SJCRH30 (cell line): Measurements from ENCODE around the gene LARP4B. TPM values are rescaled to one million over a fixed set of nuclear protein-coding genes. Genes with fewer than 3 reads are reported as not detected.
A peak's percentile ranks its signal among the peaks of the same experiment; 100 is the strongest.

Experiments
- DNase-seq, 2 experiments: peaks; one replicate each; pipeline ENCODE4 v3.0.0-alpha.2; 2015 to 2020
- H3K27ac ChIP-seq: fragments of 250-450 bp; sonication (Bioruptor Pico); 2 replicates; pipeline ENCODE4 v1.5.1; 2020; ENCODE audit warnings: mild to moderate bottlenecking, moderate library complexity
- H3K27me3 ChIP-seq: fragments of 250-450 bp; sonication (Bioruptor Pico); 2 replicates; pipeline ENCODE4 v1.5.1; 2020; ENCODE audit warnings: mild to moderate bottlenecking, moderate library complexity
- H3K36me3 ChIP-seq: fragments of 250-450 bp; sonication (Bioruptor Pico); 2 replicates; pipeline ENCODE4 v1.5.1; 2020; ENCODE audit warnings: mild to moderate bottlenecking, moderate library complexity
- H3K4me1 ChIP-seq: fragments of 250-450 bp; sonication (Bioruptor Pico); 2 replicates; pipeline ENCODE4 v1.5.1; 2020; ENCODE audit warnings: mild to moderate bottlenecking, moderate library complexity
- H3K4me3 ChIP-seq: fragments of 250-450 bp; sonication (Bioruptor Pico); 2 replicates; pipeline ENCODE4 v1.5.1; 2020; ENCODE audit warnings: mild to moderate bottlenecking, moderate library complexity
- H3K9me3 ChIP-seq: fragments of 250-450 bp; sonication (Bioruptor Pico); replicated peaks from 2 replicates; pipeline ENCODE4 v1.5.1; 2020; ENCODE audit warnings: mild to moderate bottlenecking, moderate library complexity
- total RNA-seq: library from RNA; depleted of rRNA; stranded (reverse); fragments of >200 nt; shearing (Covaris generic); gene quantifications from 2 replicates; pipeline ENCODE4 v1.2.3, GENCODE V29; 2014

Gene LARP4B
- total RNA-seq, 1 experiment from 2014 or later: 29.1 TPM

- Histone ChIP-seq H3K27ac (no peak overlapping the region), H3K4me1 (peaks cover 3% of the 10 kb centered on the region; the same call in 1 of the 2 replicates), H3K9me3 (no peaks in the 10 kb centered on the region), H3K27me3 (no peaks in the 10 kb centered on the region), H3K36me3 (no peaks in the 10 kb centered on the region), H3K4me3 (no peak overlapping the region)
- DNase-seq: peak; percentile 41 to 55
These were observed 35.1 kb upstream of the LARP4B start for GRCh38 chr10:966466-967235.

- Histone ChIP-seq H3K36me3 (no peaks in the 10 kb centered on the region), H3K9me3 (no peaks in the 10 kb centered on the region), H3K27me3 (no peaks in the 10 kb centered on the region), H3K27ac (no peak overlapping the region), H3K4me1 (no peaks in the 10 kb centered on the region), H3K4me3 (no peak overlapping the region)
- DNase-seq: no peak
These were observed 33.5 kb upstream of the LARP4B start for GRCh38 chr10:964988-965417.

DNA sequence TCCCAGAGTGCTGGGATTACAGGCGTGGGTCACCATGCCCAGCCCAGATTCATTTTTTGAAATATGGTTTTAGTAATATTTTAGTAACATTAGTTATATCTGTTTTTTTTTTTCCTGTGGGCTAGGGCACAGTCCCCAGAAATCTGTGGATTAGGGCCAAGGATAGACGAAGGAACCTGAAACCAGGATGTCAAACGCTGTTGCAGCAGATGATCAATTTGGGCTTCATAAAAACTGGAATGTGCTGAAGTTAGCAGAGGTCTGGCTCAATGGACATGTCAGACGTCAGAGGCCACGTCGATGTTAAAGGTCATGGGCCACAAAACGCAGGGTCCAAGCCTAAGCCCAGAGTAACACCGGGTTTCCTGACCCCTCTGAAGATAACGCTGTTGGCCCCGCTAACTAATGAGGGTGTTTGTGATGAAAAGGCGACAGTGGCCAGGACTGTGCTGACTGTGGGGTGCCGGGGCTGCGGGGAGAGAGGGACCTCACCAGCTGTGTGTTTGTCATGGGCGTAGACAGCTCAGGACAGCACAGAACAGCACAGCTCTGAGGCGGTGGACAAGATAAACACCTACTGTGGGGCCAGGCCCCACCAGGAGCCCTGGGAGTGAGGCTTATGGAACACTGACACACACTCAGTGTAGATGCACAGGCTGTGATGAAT, 32.9 kb upstream of the LARP4B start:
- H3K36me3 ChIP-seq: no peaks in the 10 kb centered on the region
- DNase-seq: no peak
- no peak overlapping the region for H3K27ac ChIP-seq
- no peak overlapping the region for H3K4me3 ChIP-seq
- H3K27me3 ChIP-seq: no peaks in the 10 kb centered on the region
- H3K9me3 ChIP-seq: no peaks in the 10 kb centered on the region
- no peaks in the 10 kb centered on the region for H3K4me1 ChIP-seq

DNA sequence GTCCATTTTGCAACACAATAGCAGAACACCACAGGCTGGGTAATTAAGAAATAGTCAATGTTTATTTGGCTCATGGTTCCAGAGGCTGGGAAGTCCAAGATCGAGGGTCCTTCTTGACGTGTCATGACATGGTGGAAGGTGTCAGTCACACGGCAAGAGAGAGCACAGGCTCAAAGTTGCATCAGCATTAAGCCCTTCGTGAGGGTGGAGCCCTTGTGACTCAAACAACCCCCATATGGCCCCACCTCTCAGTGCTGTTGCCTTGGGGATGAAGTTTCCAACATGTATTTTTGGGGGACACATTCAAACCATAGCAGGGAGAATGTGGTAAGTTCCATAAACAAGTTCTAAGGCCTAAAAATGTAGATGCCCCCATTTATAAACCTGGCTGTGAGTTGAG, 32.1 kb upstream of the LARP4B start:
- H3K27me3 ChIP-seq: no peaks in the 10 kb centered on the region
- no peaks in the 10 kb centered on the region for H3K9me3 ChIP-seq
- H3K4me1 ChIP-seq: no peaks in the 10 kb centered on the region
- H3K4me3 ChIP-seq: no peak overlapping the region
- H3K27ac ChIP-seq: no peak overlapping the region
- no peaks in the 10 kb centered on the region for H3K36me3 ChIP-seq
- no peak for DNase-seq

DNA sequence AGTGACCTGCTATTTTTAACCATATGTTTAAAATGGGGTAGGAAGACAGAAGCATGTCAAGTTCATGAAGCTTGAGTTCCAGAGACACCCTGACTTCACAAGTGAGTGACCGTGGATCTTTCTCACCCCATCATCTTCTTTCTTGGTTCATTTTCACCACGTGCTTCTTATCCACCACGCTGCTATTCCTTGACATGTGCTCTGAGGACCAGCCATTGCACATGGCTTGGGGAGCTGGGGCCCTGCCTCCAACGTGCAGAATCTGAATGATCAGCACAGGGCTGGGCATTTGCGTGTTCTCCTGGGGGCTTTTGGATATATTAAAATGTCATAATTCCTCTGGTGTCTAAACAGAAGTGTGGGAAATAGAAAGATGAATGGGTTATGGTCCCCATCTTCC, 31.7 kb upstream of the LARP4B start:
- H3K9me3 ChIP-seq: no peaks in the 10 kb centered on the region
- no peak overlapping the region for H3K4me3 ChIP-seq
- H3K27me3 ChIP-seq: no peaks in the 10 kb centered on the region
- H3K27ac ChIP-seq: no peak overlapping the region
- no peaks in the 10 kb centered on the region for H3K4me1 ChIP-seq
- DNase-seq: no peak
- no peaks in the 10 kb centered on the region for H3K36me3 ChIP-seq

DNA sequence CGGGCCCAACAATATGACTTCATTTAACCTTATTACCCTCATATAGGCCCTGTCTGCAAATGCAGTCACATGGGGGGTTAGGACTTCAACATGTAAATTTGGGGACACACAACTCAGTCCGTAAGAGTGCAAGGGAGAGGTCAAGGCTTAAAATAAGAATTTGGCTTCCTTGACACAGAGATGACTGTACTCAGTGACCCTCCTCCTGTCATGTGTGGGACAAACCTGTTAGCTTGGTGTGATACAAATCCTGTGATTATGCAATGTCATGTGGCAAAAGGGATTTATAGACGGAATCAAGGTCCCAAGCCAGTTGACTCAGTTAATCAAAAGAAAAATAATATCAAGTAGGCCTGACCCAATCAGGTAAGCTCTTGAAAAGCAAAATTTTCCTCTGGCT, 30.8 kb upstream of the LARP4B start:
- H3K27me3 ChIP-seq: no peaks in the 10 kb centered on the region
- no peaks in the 10 kb centered on the region for H3K4me1 ChIP-seq
- DNase-seq: no peak
- H3K4me3 ChIP-seq: no peak overlapping the region
- H3K36me3 ChIP-seq: no peaks in the 10 kb centered on the region
- no peak overlapping the region for H3K27ac ChIP-seq
- no peaks in the 10 kb centered on the region for H3K9me3 ChIP-seq

DNA sequence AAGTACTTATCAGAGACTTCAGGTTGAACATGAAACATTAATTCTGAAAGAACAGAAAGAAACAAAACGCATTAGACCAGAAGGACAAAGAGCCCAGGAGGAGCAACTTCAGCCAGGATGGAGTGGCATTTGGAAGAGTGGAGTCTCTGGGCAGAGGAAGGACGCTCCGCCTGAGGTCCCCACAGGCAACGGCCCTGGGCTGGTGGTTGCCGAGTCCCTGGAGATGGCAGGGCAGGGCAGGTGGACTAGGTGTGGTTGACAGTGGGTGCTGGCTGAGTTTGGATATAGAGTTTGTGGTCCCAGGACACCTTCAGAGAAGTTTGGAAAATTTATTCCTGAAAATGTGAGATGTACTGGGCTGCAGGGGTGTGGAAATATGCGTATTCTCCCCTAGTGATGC, 27.4 kb upstream of the LARP4B start:
- DNase-seq: no peak
- no peak overlapping the region for H3K27ac ChIP-seq
- no peaks in the 10 kb centered on the region for H3K36me3 ChIP-seq
- no peaks in the 10 kb centered on the region for H3K27me3 ChIP-seq
- H3K4me1 ChIP-seq: peaks cover 7% of the 10 kb centered on the region; the same call in 1 of the 2 replicates
- H3K9me3 ChIP-seq: no peaks in the 10 kb centered on the region
- H3K4me3 ChIP-seq: no peak overlapping the region

DNA sequence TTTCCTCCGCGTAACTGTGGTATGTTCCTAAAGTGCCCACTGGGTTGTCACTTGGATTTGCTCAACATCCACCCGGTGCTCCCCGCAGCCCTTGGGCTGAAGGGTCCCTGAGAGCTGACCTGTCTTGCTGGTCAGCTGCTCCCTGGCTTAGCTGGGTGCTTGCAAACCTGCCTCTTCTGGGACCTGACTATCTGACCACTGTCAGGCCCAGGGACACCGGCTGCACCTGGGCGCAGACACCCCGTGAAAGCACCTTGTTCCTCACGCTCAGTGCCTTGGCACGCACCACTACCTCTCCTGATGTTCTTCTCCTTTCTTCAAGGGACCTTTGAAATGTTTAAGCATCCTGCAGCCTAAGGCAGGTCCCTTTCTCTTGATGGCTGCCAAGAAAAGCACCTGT, 26.6 kb upstream of the LARP4B start:
- H3K27ac ChIP-seq: no peak overlapping the region
- no peak for DNase-seq
- H3K4me1 ChIP-seq: peaks cover 7% of the 10 kb centered on the region; the same call in 1 of the 2 replicates
- H3K27me3 ChIP-seq: no peaks in the 10 kb centered on the region
- no peaks in the 10 kb centered on the region for H3K9me3 ChIP-seq
- H3K36me3 ChIP-seq: no peaks in the 10 kb centered on the region
- H3K4me3 ChIP-seq: no peak overlapping the region

- Histone ChIP-seq H3K9me3 (no peaks in the 10 kb centered on the region), H3K4me1 (peaks cover 7% of the 10 kb centered on the region; the same call in 1 of the 2 replicates), H3K27me3 (no peaks in the 10 kb centered on the region), H3K27ac (peak overlapping the region; percentile 31; the same call in 1 of the 2 replicates), H3K36me3 (no peaks in the 10 kb centered on the region), H3K4me3 (no peak overlapping the region)
- DNase-seq: peak; percentile 39 to 48
These were observed 24.3 kb upstream of the LARP4B start for GRCh38 chr10:955820-956217.

DNA sequence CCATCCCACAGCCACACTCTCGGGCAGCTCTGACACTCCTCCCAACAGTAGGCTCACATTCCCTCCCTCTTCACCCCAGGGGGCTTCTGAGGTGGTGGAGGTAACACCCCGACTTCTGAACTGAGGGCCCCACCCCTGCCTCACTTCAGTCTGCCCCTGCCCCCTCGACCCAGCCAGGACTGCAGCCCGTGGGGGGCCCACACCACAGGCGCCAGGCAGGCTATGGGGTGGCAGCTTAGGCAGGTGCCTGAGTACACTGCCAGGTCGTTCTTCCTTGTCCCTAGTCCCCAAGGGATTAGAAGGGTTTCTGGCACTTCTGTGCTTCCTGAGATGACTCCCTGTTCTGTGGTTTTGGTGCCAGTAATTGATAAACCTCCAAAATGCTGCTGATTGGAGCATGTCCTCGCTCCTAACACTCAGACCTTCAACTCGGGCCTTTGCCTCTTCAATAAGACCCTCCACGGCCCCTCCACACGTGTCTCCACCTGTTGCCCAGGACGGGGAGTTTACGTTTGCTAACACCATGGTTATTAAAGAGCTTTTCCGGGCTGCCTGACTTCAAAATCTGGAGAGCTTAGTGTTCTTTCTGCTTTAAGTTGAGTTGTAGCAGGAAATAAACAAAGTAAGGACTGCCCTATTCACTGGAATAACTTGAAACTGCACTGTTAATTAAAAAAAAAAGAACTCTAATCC, 23.8 kb upstream of the LARP4B start:
- no peaks in the 10 kb centered on the region for H3K36me3 ChIP-seq
- H3K27me3 ChIP-seq: no peaks in the 10 kb centered on the region
- DNase-seq: peak; percentile 51 to 58
- no peak overlapping the region for H3K4me3 ChIP-seq
- no peaks in the 10 kb centered on the region for H3K9me3 ChIP-seq
- peak overlapping the region; percentile 31; the same call in 1 of the 2 replicates for H3K27ac ChIP-seq
- peaks cover 7% of the 10 kb centered on the region; the same call in 1 of the 2 replicates for H3K4me1 ChIP-seq

DNA sequence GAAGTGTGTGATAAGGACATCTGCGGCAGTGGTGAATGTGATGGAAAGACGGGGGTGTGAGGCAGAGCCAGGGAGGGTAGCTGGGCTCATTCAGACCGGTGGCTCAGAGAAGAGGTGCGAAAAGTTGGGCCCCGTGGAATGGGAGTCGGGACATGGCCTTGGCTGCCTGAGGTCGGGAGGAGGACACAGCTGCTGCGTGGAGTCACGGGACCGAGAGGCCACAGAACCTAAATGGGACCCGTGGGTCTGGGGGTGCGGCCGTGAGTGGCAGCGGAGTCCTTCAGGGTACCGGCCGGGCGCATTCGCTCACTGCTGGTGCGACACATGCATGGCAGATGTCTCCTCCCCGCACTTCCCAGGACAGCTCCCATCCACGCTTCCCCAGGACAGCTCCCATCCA, 22.9 kb upstream of the LARP4B start:
- H3K4me3 ChIP-seq: no peak overlapping the region
- H3K27me3 ChIP-seq: no peaks in the 10 kb centered on the region
- no peak for DNase-seq
- H3K36me3 ChIP-seq: no peaks in the 10 kb centered on the region
- peaks cover 7% of the 10 kb centered on the region; the same call in 1 of the 2 replicates for H3K4me1 ChIP-seq
- no peak overlapping the region for H3K27ac ChIP-seq
- no peaks in the 10 kb centered on the region for H3K9me3 ChIP-seq

- Histone ChIP-seq H3K9me3 (no peaks in the 10 kb centered on the region), H3K27ac (no peak overlapping the region), H3K27me3 (no peaks in the 10 kb centered on the region), H3K36me3 (no peaks in the 10 kb centered on the region), H3K4me3 (no peak overlapping the region), H3K4me1 (peaks cover 7% of the 10 kb centered on the region; the same call in 1 of the 2 replicates)
- no peak for DNase-seq
These were observed 22.3 kb upstream of the LARP4B start for GRCh38 chr10:953836-954235.

DNA sequence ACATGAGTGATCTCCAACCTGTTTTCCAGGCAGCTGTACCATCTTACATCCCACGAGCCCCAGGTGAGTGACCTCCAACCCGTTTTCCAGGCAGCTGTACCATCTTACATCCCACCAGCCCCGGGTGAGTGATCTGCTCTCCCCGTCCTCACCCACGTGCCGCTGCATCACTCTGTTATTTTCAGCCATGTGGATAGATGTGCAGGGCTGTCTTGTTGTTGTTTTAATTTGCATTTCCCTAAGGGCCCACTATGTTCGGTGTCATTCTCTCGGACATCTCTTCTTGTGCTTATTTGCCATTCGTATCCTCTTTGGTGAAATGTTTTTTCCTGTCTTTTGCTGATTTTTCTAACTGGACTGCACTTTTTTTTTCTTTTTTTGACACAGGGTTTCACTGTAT, 17.9 kb upstream of the LARP4B start:
- Histone ChIP-seq H3K27me3 (no peaks in the 10 kb centered on the region), H3K27ac (no peak overlapping the region), H3K9me3 (no peaks in the 10 kb centered on the region), H3K4me1 (no peaks in the 10 kb centered on the region), H3K36me3 (no peaks in the 10 kb centered on the region), H3K4me3 (no peak overlapping the region)
- no peak for DNase-seq

DNA sequence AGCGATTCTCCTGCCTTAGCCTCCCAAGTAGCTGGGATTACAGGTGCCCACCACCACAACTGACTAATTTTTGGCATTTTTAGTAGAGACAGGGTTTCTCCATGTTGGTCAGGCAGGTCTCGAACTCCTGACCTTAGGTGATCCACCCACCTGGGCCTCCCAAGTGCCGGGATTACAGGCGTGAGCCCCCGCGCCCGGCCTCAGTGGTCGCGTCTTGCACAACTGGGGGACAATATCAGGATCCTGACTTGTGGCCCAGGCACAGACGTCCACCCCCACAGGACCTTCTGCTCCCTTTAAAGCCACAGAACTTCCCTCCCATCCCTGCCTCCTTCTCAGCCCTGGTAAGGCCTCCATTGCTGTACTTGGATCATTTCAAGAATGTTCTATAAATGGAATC, 16.8 kb upstream of the LARP4B start:
- Histone ChIP-seq H3K27me3 (no peaks in the 10 kb centered on the region), H3K9me3 (no peaks in the 10 kb centered on the region), H3K36me3 (no peaks in the 10 kb centered on the region), H3K4me1 (no peaks in the 10 kb centered on the region), H3K27ac (no peak overlapping the region), H3K4me3 (no peak overlapping the region)
- DNase-seq: no peak

DNA sequence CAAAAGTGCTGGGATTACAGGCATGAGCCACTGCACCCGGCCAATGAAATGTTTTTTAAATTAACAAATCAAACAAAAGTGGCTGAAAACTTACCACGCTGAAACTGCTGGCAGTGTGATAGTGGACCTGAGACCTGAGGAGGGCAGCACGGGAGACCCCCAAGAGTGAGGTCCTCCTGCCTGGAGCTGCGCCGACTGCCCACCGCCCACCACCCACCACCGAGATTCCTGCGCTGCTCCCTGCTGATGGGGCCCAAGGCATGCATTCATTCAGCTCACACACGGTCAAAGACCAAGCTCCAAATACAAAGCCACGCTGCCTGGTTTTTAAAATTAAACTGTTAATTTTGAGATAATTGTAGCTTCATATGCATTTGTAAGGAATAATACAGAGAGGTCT, 16.4 kb upstream of the LARP4B start:
- Histone ChIP-seq H3K4me3 (no peak overlapping the region), H3K9me3 (no peaks in the 10 kb centered on the region), H3K27me3 (no peaks in the 10 kb centered on the region), H3K4me1 (no peaks in the 10 kb centered on the region), H3K36me3 (no peaks in the 10 kb centered on the region), H3K27ac (no peak overlapping the region)
- DNase-seq: no peak
